ENCODE data around the gene PLPP1.

DNA sequence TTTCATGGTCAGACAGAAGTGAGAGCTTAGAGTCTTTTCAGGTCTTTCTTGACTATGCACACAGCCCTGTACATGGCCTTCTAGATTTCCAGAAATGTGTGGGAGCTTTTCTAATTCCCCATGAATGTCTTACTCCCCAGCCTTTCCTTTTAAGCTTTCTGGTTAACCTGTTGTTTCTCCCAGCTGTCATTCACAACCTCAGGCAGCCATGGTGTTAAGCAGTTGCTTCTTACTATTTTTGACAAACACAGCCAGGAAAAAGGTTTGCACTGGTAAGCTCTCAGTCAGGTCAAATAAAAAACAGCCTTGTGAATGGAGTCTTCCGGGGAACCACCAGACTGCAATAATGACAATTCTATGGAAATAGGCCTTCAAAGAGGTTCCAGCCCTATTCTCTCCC, 142.1 kb downstream of the PLPP1 start:
- TF ChIP-seq, protein P1, sequence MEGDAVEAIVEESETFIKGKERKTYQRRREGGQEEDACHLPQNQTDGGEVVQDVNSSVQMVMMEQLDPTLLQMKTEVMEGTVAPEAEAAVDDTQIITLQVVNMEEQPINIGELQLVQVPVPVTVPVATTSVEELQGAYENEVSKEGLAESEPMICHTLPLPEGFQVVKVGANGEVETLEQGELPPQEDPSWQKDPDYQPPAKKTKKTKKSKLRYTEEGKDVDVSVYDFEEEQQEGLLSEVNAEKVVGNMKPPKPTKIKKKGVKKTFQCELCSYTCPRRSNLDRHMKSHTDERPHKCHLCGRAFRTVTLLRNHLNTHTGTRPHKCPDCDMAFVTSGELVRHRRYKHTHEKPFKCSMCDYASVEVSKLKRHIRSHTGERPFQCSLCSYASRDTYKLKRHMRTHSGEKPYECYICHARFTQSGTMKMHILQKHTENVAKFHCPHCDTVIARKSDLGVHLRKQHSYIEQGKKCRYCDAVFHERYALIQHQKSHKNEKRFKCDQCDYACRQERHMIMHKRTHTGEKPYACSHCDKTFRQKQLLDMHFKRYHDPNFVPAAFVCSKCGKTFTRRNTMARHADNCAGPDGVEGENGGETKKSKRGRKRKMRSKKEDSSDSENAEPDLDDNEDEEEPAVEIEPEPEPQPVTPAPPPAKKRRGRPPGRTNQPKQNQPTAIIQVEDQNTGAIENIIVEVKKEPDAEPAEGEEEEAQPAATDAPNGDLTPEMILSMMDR (conservative IDR thresholded peaks at IDR 0.05 in 1 of 2, IDR thresholded peaks at IDR 0.05 in 1 of 2; ENCODE audit: extremely low read depth in 1 of 2, insufficient read depth in 1 of 2, low read depth in 1 of 2, low read length in 2 of 2): no peak
- no peak for TF ChIP-seq EZH2 (IDR thresholded peaks at IDR 0.05; ENCODE audit: borderline replicate concordance, low read length)

Data from mammary epithelial cell (primary cell).